Measurements from ENCODE around the gene LMTK3.

DNA sequence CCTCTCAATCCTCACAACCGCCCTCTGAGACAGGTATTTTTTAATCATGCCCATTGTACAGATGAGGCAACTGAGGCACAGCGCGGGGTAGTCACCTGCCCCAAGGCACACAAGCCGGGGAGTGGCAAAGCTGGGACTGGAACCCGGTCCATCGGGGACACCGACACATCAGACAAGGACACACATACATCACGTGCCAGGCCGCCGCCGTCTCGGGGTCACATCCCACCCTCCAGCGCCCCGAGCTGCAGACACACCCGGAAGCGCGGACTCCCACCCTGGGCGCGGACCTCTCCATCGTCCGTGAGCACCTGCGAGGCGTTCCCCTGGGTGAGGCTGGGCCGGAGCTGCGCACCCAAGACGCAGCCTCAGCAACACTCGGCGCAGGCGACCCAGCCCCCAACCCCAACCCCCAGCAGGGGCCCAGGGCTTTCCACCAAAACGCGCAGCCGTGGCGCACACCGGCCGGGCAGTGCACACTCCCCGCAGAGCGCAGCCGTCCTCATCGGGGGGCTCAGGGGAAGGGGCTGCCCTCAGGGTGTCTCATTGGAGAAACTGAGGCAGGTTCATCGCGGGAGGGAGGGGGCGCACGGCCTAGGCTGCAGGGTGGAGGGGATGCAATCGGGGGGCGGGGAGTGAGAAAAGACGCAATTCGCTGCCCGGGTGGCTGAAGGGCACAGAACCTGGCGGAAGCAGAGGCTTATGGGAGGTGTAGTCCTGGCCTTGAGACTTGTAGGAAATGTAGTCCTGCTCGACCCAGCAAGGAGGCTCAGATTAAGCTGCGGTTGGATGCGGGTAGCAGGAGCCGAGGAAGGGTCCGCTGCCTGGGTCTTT is 1.9 kb upstream of the LMTK3 start:
- TF ChIP-seq NBN (IDR thresholded peaks at IDR 0.05; ENCODE audit: low read depth) = no peak
- TF ChIP-seq FIP1L1 (IDR thresholded peaks at IDR 0.05; ENCODE audit: low read depth, low read length, poor library complexity, severe bottlenecking) = no peak
- TF ChIP-seq POLR2AphosphoS5 (IDR thresholded peaks at IDR 0.05; ENCODE audit: control insufficient read depth, insufficient read depth, low read depth, low read length) = no peak
- TF ChIP-seq FOXA1 (IDR thresholded peaks at IDR 0.05; ENCODE audit: borderline replicate concordance) = no peak
- no peak for TF ChIP-seq NCOA1 (IDR thresholded peaks at IDR 0.05; ENCODE audit: low read depth)
- peak; percentile 85 to 87 for TF ChIP-seq NRF1 (conservative IDR thresholded peaks at IDR 0.05 in 1 of 2, IDR thresholded peaks at IDR 0.05 in 1 of 2)
- no peak for TF ChIP-seq CTCF (IDR thresholded peaks at IDR 0.05 in 2 of 3, conservative IDR thresholded peaks at IDR 0.05 in 1 of 3; ENCODE audit: insufficient read depth in 2 of 3, low read depth in 1 of 3, low read length in 3 of 3)
- TF ChIP-seq WHSC1 (IDR thresholded peaks at IDR 0.05; ENCODE audit: low read length) = no peak
- TF ChIP-seq ZNF274 (IDR thresholded peaks at IDR 0.05; ENCODE audit: borderline replicate concordance, low read depth, low read length) = no peak
- no peak for TF ChIP-seq ZBTB1 (CRISPR knock-in tag; IDR thresholded peaks at IDR 0.05; ENCODE audit: borderline replicate concordance, low read depth)
- TF ChIP-seq SMARCE1 (IDR thresholded peaks at IDR 0.05) = no peak
